HG03442 (cell line): ENCODE results near the gene SATB1.

ENCODE experiments used
- ATAC-seq: cut with Tn5 transposase; IDR thresholded peaks from one replicate; pipeline ENCODE4 v1.9.1; 2021; ENCODE audit warnings: mild to moderate bottlenecking, moderate library complexity; ENCODE audit not compliant: unreplicated experiment

The SATB1 gene

DNA sequence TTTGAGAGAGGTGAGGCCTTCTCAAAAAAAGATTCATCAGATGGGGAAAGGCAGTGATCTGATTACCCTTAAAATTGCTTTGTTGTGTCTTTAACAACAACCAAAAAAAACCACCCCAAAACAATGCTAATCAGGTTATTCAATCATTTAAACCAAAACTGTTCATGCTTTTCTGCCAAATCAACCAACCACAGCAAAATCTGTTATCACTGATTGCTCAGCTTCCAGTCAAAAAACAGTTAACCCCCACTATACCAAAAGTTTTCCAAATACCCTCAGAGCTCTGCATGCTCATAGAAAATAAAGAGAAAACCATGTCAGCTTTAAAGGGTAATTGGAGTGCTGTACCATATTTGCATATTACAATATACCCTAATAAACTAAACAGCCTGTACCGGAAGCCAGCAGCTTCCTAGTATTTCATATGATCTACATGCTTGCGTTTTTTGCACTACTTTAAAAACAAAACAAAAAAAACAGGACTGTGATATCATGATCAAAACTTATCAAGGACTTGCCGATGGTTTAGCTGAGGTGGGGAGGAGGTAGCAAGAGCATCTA, 22.8 kb downstream of the SATB1 start:
- ATAC-seq, result no peak

DNA sequence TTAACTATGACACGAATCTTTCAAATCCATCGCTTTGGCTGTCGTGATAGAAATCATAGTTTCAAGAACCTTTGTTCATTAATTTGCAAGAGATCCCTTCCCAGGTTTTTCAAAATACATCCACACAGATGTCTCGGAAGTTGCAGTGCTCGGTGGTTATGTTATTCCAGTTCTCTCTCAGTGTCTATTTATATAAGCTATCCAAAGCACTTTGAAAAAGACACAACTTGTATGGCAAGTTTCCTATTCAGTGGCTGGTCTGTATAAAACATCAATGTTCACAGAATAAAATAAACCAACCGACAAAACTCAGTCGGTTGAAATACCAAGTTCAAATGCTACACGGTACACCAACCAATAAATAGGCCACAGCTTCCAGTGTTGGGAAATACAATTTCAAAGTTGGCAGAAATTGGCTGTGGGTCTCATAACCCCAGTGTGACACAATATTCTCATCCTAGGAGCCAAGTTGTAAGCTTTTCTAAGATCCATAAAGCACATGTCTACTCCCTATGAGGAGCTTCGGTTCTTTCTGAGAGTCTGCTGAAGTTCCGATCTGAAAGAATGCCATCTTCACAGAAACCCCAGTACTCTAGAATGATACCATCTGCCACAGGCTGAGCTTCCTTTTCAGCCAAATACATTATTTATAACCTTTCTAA, 23.7 kb downstream of the SATB1 start:
- no peak for ATAC-seq

DNA sequence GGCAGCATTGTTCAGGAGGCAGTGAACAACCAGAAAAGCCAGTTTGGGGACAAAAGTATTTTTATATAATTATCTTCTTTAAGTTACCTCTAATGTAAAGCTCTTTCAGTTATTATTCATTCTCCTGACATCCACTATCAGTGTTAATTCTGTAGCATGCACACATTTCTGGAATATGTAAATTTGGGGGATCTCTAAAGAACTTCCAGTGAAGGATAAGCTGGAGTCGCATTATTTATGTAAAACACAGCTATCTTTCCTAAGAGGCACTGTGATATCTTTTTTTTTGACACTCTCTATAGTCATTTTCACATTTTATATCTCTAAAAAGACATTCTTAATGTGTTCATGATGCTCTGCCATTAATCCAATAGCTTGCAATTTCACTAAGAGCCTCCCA, 26.7 kb downstream of the SATB1 start:
- no peak for ATAC-seq

DNA sequence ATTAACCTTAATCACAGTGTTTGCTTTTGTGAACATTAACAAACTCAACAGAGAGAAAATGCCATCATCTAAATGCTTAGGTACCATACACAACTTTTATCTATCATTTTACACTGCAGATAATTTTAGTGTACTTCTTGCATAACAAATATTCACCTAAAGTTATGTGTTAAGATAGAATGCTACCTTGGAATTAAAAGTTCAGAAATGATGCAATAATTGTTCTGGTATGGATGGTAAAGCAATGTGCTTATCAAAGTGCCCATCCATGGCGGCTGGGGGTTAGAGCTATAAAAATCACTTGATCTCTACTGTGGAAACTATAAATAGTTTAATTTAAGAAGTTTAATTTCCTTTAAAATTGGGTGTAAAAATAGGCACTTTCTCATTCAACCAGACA, 28.7 kb downstream of the SATB1 start:
- ATAC-seq, result no peak

GRCh38 chr3:18394384-18394995, 30.6 kb downstream of the SATB1 start:
- ATAC-seq, result no peak

DNA sequence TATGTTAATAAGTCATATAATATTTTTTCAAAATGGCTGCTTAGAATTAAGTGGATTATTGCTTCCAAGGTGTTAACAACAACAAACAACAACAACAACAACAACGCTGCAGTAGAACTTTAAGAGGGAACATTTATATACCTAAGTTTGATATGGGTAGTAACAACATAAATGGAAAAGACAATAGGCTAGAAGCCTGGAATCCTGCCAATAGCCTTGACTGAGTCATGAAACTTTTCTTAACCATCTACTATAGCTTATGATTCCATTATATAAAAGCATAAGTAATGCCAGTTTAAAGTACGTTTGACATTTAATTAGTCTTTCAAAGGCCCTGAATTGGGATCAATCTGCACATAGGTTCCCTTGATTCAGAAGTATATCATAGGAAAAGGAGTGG, 31.2 kb downstream of the SATB1 start:
- ATAC-seq, result no peak

DNA sequence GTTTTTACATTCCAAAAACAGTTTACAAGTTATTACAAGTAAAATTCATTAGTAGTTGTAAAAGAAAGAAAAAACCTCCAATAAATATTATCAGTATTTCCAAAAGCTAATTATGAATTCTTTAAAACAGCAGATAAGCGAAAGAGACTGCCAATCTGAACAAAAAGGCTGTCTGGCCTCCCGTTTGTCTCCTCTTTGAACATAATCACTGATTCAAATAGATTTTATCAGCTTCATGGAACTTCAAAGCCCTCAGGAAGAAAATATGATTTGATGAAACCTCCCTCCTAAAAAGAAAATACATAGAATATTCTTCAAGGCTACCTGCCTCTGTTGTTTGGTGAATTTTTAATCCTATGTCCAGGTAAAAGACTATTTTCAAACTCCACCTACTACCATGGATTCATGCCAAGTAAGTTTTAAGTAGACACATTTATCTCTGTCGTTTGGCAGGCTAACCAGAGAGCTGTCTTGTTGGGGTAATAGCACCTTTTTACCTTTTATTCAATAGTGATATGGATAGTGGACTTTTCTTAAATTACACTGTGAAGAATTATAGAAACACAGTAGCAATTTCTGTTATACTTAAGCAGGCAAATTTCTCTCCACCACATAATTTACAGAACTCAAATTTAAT, 35.0 kb downstream of the SATB1 start:
- no peak for ATAC-seq

DNA sequence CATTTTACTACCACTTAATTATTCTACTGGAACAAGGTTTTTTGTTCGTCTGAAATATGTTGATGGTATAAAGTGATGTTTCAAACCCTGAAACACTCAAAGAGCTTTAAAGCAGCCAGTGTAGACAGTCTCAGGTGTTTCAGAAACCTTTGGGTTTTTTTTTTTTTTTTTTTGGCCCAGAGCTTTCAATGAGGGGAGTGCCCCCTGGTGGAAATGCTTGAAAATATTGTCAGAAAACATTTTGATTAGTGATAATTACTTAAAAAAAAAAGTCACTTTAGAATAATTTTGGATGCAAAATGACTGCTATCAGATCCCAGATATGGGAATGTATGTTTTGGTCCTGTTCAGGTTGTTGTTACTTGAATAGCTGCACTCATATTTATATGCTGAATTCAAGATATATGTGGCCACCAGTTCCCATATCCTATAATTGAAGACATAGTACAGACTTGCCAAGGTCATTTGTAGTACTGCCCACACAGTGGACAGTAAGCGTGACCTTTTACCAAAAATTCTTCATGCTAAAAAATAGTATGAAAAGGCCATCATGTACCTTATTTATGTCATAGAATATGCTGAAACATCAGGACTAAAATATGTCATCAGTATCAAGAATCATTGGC, 35.9 kb downstream of the SATB1 start:
- ATAC-seq, result no peak

DNA sequence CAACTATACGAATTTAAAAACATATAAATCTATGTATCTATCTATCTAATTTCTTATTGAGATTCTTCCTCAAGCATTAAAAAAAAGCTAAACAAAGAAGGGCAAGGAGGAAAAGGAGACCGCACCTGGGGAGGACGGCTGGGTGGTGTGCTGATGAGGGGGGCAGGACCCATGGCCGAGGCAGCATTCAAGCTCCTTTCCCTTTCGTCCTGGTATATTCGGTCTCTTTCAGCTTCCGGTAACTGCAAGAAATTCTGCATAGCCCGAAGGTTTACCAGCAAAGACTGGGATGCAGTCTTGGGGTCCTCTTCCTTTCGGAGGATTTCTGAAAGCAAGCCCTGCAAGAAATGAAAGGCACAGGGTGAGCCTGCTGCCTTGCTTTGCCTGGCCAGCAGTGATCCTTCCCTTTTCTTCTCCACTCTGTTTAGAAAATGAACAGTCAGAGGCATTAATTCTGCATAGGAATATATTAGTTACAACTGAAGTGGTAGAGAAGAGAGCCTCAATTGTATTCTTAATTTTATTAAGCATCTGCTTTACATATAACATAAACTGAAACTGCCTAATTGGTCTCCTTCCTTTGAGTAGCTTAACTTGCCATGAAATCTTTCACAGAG, 38.8 kb downstream of the SATB1 start:
- no peak for ATAC-seq

DNA sequence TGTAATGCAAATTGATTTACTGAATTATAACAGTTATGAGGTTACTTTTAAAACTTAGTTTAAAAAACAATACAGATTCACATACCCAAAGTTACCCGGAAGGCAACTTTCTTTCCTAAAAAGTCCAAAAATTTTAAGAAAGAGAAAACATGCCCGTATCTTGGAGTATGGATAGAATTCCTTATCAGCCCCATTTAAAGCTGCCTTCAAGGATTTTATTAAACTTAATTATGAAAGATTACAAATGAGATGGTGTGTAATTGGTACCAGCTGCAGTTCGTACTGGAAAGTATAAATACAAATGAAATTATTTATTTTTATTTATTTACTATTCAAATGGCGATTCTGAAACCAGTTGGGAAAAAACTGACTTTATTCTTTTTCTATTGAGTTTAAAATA, 39.4 kb downstream of the SATB1 start:
- ATAC-seq, result no peak

DNA sequence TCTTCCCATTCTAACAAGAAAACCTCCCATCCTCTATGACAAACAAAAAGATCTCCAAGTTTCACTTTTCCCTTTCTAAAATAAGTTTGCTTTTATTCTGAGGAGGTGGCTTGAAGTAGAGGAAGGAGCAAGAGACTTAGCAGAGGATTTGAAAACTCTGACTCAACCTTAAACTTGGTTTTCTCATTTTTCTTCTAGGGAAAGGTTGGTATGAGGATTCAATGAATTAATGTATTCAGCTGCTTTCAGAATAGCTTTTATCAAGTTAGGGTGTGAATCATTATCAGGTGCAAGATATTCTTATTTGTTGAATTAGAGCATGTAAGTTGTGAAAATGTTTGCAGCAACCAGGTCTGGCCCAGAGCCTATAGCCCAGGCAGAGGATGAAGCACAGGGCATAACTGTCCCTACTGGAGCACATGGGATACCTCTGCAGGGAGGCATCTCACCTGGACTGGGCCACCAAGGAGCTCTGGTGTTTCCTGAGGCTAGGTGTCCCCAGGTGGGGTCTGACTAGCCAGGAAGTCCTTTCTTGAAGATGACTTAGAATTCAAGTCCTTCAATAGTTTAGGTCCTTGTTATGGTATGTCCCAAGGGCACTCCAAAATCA, 42.3 kb downstream of the SATB1 start:
- no peak for ATAC-seq

DNA sequence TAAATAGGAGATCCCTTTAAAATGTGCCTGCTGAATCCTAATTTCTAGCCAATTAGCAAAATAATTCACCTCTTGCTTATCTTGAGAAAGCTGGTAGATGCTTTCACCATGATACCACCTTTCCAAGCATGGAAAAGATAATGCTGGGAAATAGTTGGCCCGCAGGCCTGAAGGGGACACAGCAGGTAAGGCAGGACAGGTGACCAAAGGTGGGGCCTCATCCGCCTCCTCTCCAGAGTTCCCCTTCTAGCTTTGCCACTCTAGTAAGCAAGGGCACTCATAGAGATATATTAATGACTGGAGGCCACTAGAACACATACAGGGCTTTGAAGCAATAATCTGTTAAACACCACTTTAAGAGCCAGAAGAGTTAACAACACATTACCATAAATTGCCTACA, 45.5 kb downstream of the SATB1 start:
- no peak for ATAC-seq

GRCh38 chr3:18378218-18378617, 46.9 kb downstream of the SATB1 start:
- ATAC-seq, result no peak

DNA sequence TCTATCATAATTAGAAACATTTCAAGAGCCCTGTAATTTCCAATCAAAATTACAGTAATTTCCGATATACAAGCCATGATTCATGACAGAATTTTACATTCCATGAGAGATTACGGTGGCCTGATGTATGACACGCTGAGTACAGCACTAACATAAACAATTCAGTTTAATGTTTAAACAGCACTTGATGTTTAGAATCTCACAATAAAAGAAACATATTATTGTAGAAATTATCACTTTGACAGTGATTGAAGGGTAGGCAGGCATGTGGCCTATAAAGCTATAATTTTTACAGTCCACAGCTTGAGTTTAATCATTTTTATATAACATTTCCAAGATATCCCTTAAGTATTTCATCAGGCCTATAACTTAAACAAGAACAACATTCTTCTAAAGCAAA, 48.5 kb downstream of the SATB1 start:
- ATAC-seq, result no peak

DNA sequence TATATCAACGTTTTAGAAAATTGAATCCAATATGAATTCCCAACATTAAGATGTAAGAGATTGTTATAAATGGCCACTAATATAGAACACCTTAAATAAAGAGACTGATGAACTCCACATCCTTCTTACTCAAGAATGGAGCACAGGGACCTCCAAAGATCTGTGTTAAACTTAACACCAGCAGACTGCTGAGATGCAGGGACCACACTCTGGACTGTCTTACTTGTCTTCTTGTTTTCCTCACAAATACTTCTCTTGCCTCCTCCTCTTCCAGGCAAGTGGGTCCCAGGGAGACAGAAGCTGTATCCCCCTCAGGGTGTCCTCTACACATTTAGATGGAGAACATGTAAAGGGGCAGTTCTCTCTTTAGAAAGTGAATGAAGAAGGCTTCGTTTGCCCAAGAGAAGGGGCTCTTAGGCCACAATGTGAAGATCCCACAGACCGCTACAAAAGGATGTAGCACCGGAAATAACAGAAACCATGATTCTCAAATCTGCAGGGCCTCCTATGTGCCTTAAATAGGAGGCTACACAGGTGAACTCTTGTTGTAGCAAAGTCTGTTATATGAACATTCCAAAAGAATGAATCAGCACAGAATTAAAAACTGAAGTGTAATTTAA, 52.2 kb downstream of the SATB1 start:
- ATAC-seq, result no peak

DNA sequence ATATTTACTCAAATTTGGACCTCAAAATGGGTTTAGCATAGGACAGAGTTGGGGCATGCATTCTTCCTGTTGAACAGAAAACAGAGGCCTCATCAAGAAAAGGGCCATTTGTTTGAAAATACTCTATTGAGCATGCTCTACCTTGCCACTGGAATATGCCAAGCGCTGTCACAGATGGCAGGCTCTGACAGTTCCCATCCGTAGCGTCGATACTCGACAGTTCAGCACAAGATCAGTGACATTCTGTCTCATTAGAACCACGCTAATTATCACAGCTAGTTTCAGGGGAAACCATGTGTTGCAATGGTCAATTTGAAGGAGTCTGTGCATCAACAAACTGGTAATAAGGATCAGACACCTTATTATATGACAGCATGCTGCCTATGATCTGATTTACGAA, 54.5 kb downstream of the SATB1 start:
- no peak for ATAC-seq

DNA sequence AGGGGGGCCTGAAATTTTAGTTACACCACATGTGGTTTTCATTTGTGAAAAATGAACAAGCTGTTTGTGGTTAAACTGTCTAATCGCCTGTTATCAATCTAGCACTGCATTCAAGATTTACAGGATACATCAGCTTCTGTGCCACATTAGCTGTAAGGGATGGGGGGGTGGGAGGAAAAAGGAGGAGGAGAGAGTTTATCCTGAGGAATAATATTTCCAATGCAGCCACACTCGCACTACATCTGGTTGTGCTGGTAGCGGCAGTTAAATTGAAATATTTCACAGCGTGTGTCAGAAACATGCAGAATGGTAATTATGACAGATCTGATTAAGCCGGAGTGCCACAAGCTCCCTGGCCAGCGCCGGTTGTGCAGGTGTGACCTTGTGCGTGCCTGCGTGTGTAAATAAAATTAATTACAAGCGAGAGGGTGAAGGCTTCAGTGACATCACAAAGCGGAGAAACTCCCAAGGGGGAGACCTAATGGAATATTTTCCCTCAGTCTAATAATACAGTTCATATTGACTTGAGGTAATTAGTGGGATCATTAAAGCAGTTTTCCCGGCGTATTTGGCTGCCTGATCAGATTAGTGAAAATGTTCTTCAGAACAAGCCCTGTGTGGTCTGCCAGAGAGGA, 55.5 kb downstream of the SATB1 start:
- no peak for ATAC-seq

DNA sequence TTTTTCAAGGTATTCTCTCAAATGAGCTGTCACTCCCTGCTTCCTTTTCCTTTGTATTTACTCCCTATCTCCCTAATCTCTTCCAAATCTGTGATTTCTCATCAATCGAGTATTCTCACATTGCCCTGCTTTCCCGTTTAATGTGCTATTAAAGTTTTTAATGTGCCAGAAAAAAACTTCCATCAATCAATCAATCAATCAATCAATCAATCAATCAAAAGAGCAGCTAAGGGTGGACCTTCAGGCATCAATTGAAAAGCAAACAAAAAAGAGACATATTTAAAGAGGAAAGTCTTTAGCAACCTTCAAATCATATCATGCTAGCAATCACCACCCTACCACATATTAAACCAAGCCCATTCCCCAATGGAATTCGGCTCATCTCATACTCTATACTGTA, 58.9 kb downstream of the SATB1 start:
- no peak for ATAC-seq

DNA sequence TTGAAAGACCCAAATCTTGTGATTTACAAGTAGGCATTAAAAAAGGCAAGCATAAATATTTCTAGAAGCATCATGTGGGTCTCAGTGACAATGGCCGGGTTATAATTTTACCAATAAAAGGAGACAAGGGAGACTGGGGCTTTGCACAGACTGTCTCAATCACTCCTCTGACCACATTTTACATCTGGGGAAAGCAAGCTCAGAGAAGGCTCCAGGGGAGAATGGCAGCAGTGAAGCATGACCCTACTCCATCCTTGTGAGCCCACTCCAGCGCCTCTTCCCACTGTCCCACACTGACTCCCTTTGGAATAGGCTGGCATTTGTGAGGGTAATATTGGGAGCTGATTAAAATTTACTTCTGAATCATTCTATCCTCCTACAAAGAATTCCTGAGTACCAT, 61.8 kb downstream of the SATB1 start:
- ATAC-seq, result no peak

- no peak for ATAC-seq
Observed at GRCh38 chr3:18357747-18358146, 67.4 kb downstream of the SATB1 start.
